ENCODE results near the gene SNX19.

DNA sequence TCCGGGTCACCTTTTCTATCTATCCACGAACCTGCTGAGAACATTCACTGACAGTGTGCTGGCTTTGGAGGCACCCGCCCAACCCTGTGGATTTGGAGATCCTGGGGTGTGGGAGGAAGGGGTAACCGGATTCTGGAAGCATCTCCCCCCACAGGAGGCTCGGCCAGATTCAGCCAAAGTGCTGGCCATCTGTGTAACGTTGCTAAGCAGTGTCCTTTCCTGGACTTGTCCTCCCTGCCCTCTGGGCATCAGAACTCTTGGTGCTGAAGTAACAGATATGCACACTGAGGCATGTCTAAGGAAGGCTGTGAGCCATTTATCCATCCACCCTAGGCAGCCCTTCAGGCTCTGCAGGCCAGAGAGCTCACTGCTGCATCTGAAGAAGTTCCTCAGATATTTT is 85.7 kb downstream of the SNX19 start:
- TF ChIP-seq EZH2phosphoT487 (IDR thresholded peaks at IDR 0.05): no peak
- TF ChIP-seq, protein P1, sequence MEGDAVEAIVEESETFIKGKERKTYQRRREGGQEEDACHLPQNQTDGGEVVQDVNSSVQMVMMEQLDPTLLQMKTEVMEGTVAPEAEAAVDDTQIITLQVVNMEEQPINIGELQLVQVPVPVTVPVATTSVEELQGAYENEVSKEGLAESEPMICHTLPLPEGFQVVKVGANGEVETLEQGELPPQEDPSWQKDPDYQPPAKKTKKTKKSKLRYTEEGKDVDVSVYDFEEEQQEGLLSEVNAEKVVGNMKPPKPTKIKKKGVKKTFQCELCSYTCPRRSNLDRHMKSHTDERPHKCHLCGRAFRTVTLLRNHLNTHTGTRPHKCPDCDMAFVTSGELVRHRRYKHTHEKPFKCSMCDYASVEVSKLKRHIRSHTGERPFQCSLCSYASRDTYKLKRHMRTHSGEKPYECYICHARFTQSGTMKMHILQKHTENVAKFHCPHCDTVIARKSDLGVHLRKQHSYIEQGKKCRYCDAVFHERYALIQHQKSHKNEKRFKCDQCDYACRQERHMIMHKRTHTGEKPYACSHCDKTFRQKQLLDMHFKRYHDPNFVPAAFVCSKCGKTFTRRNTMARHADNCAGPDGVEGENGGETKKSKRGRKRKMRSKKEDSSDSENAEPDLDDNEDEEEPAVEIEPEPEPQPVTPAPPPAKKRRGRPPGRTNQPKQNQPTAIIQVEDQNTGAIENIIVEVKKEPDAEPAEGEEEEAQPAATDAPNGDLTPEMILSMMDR (IDR thresholded peaks at IDR 0.05): no peak
- TF ChIP-seq EZH2 (IDR thresholded peaks at IDR 0.05): no peak

Data from neural progenitor cell (in vitro differentiated cells).